Activated gamma-delta T cell (primary cell): ENCODE measurements around the gene CEP104.

Source experiments
- DNase-seq: peaks from one replicate; lab custom pipeline; 2025; lab: John Stamatoyannopoulos, UW

The CEP104 gene

DNA sequence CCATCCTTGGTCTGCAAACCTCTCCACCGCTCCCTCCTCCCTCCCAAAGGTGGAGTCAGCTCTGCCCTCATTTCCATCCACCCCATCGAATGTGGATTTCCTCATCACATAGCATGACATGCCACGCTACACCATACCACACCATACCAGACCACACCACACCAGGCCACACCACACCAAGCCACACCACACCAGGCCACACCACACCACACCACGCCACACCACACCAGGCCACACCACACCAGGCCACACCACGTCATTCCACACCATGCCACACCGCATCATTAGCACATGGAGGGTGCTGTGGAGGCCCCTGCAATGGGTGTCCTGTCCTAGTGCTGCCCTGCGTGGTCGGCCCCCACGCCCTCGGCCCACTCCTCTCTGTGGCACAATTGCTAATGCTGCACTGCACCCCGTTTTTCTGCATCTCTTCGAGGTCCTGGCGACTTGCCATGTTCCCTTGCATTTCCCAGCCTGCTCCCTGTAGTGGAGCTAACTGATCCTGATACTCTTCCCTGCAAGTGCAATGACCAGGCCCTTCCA lies 11.5 kb upstream of the CEP104 start:
- no peak for DNase-seq

DNA sequence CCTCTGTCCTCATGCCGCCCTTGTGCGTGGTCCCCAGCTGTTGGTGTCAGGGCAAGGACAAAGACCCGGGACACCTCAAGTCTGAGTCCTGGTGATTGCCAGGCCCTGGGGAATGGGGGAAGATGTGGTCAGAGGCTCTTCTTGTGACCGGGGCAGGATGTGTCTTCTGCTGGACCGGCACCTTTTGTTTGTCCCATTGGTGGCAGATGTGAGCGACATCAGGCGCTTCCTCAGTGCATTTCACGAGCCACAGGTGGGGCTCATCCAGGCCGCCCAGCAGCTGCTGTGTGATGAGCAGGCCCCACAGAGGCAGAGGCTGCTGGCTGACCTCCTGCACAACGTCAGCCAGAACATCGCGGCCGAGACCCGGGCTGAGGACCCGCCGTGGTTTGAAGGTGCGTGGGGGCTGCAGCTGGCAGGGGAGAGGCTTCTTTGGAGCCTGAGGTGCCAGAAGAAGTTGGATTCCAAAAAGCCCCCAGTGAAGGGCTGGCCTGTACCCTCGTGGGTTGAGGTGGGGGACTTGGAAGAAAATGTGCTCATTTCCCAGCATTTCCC lies 8.7 kb upstream of the CEP104 start:
- DNase-seq, result no peak

DNA sequence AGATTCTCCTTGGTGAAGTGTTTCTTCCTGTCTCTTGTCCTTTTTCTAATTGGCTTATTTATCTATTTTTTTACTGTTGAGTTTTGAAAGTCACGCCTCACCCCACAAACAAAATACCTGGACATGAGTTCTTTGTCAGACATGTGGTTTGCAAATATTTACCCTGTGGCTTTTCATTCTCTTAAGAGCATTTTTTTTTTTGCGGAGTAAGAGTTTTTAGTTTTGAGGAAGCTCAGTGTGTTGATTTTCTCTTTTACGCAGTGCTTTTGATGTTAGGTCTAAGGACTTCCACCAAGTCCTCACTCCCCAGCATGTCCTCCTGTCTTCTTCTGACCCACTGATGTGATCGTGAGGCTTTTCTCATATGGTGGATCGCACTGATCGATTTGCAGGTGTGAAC lies 7.9 kb upstream of the CEP104 start:
- no peak for DNase-seq

DNA sequence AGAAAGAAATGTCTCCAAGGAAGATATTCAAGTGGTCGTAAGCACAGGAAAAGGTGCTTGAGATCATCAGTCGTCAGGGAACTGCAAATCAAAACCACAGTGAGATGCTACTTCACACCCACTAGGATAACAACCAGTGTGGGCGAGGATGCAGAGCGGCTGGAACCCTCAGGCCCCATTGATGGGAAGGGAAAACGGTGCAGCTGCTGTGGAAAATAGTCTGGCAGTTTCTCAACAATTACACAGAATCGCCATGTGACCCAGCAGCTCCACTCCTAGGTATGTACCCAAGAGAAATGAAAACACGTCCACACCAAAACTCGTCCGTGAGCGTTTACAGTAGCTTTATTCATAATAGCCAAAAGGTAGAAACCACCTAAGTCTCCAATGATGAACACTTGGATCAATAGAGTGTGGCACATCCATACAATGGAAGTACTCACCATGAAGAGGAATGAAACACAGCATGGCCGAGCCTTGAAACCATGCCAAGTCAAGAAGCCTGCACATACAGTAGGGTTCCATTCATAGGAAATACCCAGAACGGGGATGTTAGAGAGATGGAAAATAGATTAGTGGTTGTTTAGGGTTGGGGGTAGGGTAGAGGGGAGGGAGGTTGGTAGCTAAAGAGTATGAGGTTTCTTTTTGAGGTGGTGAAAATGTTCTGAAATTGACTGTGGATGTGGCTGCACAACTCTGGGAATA lies 6.4 kb upstream of the CEP104 start:
- no peak for DNase-seq

DNA sequence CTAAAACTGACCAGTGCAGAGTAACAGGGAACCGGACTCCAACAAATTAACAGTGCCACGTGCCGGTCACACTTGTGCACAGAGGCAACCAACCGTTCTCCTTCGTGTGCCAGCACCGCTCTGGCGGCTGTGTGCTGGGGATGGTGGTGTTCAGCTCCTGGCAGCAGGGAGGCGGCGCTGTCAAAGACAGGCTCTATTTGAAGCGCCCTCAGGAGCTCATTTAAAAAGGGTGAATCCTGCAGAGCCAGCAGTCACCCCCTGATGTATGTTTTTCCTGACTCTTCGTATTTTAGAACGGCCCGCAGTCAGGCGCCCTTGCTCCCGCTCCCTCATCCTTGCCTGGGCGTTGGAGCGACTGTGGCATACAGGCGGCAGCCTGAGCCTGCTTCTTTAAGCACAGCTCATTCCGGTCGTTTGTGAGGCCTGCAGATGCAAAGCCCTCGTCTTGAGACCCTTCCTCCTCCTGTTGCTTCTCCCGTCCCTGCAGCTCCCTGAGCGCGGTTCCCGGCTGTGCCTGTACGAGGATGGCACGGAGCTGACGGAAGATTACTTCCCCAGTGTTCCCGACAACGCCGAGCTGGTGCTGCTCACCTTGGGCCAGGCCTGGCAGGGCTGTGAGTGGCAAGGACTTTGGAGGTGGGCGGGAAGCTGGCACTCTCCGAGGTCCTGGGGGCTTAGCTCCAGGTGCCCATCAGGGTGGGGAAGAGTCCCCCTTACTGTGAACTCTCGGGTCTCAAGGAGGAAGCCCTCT lies 1.4 kb upstream of the CEP104 start:
- DNase-seq, result no peak

DNA sequence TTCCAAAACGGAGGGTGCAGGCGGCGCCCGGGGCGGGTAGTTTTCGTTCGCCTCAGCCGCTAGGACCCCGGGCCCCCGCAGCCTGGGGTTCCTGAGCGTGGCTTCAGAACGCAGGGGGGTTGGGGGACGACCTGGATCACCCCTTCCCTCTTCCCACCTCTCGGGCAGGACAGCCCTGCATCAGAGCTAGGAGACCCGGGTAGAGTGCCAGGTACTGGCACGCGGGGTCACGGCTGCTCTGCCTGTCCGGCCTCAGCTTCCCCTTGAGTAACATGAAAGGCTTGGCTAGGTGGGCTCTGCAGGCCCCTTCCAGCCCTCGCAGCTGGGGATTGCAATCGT lies 749 bp upstream of the CEP104 start:
- no peak for DNase-seq

DNA sequence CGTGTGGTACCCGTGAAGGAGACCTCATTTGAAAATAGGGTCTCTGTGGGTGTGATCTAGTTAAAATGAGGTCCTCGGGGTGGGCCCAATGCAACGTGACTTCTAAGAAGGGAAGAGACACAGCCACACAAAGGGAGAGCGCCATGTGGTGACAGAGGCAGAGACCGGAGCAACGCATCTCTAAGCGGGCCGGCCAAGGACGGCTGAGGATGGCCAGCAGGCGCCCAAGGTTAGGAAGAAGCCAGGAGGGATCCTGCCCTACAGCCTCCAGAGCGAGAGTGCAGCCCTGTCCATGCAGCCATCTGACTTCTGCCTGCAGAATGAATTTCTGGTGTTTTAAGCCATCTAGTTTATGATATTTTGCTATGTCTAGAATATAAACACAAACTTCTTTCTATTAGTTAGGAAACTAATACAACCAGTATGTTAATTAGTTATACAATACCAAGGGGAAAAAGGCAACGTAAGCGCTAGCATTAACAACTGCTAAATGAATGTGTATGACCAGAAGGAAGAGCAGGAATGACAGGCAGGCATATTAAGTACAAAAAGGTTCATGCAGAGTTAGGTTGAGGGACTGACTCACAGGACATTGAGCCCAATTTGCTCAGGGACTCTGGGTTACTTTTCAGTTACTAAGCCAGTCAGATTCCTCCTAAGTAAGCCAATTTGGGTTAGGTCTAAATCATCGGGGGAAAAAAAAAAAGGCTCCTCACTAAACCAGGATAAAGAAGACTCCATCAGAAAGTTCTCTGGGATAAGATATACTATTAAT lies 4.1 kb downstream of the CEP104 start:
- DNase-seq, result no peak

DNA sequence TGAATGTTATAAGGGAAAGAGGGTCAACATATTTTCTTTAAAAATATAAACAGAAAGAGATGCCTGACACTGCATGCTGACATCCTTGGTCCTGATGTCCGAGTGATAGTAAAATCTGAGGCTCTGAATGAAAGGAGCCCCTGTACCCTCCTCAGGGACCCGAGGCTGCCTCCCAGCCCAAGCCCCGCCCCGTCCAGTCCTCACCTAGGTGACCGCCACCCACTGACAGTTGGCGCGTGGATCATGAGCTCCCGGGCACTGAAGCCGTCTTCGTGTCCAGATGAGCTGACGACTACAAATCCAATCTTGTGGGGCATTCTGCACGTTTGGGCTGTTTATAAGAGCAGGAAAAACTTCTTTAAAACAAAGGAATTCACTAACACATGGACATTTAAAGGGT lies 4.9 kb downstream of the CEP104 start:
- DNase-seq, result no peak

DNA sequence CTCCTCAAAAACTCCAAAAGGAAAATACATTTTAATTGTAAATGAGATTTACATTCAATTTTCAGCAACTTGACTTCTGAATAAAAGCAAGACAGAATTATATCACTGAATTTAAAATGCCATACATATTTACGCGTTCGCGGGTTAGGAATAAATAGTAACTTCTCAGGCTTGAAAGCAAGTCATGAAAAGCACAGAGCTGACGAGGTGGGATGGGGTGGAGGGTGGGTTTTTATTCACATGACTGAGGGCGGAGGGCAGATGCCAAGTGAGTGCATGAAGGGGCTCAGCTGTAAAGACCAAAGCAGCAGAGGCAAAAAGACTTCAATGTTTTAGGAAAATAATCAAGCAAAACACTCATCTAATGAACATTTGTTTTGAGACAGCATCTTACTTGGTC lies 5.7 kb downstream of the CEP104 start:
- no peak for DNase-seq

DNA sequence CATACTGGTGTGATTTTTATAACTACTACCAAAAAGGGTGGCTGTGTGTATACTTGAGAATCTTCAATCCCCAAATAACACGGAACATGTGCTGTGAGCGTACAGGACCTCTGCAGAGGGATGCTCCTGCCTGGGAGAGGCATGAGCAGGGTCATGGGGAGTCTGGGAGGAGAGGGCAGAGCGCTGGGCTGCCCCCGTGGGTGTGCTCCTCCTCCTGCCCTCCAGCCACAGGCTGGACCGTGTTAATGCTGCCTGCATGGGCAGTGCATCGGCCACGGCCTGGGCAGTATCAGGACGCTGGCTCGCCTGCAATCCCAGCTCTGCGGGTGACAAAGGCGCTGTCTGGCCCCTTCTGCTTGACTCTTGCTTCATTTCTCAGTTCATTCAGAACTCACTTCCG lies 6.2 kb downstream of the CEP104 start:
- no peak for DNase-seq

DNA sequence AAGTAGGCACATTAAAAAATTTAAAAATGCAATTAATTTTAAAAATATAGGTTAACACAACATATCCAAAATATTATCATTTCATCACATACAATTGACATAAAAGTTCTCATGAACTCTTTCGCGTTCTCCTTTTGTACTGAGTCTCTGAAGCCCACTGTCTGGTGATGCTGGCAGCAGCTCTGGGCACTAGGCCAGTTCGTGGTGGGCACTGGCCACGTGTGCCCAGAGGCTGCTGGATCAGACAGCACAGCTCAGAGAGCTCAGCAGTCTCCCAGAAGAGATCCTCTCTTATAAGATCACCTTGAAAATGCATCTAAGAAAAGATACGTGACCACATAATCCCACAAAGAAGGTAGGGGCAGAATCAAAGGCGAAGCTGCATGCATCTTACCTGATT lies 9.9 kb downstream of the CEP104 start:
- no peak for DNase-seq

DNA sequence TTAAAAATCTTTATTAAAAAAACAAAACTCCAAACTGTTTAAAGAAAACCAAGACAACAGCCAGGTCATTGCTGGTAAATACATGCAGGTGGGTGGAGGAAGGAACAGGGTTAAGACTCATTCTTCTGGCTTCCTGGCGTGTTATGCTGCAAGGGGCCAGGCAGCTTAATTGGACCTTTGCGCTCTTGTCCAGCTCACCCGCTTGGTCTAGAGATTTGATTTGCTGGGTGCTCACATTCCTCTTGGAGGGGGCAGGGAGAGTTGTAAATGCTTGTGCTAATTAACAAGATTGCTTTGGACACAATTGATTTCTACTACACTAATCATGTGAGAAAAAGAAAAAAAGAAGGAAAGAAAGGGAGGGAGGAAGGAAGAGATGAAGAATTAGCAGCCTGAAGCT lies 10.5 kb downstream of the CEP104 start:
- DNase-seq, result no peak

DNA sequence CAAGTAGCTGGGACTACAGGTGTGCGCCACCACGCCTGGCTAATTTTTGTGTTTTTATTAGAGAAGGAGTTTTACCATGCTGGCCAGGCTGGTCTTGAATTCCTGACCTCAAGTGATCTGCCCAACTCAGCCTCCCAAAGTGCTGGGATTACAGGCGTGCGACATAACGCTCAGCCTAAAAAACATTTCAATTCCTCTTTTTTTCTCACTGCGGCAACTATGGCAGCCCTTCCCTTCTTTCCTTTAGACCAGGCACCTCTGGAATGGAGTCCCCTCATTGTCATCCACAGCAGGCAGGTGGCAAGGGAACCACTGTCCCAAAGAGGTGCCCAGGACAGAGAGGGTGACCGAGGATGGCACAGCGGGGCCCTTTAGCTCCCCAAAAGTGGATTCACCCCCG lies 14.1 kb downstream of the CEP104 start:
- DNase-seq, result no peak

DNA sequence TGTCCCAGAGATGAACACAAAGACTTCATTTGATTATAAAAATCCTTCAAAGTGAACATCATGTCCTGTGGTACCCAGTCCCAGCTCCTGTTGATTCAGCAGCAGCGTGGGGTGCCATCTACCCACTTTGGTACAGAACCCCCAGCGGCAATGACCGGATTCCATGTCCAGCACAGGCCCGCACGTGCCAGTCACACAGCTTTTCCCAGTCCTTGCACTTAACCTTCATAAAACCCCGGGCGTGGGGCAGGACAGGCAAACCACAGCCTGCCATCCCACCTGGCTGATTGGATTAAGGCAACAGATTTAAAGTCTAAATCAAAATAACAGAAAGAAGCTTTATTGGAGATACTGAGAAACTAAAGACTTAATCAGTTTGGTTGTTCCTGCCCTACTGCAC lies 15.5 kb downstream of the CEP104 start:
- no peak for DNase-seq

DNA sequence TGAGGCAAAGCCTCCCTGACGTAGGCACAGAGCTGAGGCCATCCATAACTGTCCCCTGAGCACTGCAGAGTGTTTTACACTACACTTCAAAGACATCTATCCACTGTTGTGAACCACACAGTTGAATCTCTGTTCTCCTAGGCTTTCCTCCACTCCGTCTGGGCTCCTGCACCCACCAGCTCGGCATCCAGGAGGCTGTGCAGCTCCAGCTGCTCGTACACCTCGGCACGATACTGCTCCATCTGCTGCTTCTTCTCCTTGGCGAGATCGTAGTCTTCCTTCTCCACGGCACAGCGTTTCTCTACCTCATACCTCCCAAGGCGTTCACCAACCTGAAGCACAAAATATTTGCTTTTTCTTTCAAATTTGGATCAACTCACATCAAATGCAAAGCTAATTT lies 18.2 kb downstream of the CEP104 start:
- no peak for DNase-seq

DNA sequence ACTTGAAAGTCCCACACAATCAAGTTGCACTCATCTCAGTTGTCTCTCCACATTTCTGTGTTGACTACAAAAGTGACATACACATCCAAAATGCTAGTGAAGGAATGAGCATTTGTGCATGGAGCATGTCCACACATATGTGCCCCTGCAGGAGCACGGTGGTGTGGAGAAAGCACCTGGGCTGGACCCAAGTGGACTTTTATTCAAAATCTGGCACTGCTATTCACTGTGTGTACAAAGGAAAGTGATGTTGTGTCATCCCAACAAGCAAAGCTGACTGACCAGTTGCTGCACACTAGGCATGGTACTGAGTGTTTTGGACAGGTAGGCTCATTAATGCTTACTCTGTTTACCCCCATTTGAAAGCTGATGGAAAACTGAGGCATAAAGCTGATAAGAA lies 19.3 kb downstream of the CEP104 start:
- no peak for DNase-seq

DNA sequence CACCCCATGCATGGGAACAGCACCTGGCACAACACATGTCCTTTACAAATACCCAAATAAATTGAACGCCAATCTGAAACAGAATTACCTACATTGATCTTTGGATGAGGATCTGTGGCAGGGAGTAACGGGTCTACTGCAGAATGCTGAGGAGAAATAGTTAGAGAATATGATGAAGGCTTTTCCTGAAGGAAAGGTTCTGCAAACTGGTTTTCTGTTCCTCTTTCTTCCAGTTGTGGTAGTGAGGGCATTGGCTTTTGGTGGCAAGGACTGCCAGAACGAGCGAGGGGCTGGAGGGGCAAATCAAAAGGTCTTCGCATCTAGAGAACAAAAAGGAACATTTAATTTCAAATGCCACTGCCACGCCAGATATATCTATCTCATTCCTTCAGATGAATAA lies 19.8 kb downstream of the CEP104 start:
- DNase-seq, result no peak

DNA sequence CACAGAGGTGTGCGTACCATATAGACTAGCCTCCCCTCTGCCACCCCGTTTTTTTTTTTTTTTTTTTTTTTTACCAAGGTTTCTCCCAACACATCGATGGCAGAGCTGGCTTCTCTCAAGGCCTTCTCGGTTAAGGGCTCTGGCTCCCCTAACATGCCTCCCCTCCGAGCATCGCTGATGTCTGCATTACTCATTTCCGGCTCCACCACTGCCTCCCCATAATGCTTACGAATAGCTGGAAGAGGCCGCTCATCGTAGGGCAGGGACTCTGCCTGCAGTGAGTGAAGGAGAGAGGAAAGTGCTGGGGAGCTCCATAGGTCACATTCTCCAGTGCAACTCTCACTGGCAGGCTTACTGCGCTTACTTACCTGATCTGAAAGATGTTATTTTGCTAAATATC lies 20.6 kb downstream of the CEP104 start:
- DNase-seq, result no peak

DNA sequence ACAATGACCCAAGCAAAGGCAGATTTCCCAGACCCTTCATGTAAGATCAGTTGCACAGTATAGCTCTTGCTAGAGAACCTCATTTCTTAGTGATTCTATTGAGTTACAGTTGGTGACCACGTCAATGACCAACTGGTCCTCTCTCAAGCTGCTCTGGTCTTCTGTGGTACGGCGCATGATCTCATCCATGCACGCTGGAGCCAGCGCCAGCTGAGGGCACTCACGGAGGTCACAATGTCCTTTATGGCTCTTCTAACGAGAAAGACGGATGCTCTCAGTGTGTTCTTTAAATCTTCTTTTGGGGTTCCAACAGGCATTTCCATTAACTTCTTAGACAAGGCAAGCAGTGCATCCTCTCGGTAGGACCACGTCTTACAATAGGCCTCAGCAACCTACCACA lies 22.3 kb downstream of the CEP104 start:
- DNase-seq, result no peak

DNA sequence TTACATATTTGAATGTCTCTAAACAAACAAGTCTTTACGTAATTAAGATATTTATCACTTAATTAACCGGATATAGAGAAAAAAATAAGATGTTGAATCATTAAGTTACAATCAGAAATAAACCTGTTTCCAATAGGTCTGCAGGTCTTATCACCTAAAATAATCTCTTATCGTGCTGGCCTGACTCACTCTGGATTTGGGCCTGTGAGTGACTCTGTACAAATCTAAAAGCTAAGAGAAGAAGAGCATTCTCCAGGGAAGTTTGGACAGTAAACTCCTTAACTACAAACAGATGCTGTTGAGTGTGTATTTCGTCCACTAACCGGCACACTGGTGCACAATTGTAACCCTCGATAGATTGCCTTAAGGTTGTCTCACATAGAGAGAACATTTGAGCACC lies 25.3 kb downstream of the CEP104 start:
- no peak for DNase-seq

DNA sequence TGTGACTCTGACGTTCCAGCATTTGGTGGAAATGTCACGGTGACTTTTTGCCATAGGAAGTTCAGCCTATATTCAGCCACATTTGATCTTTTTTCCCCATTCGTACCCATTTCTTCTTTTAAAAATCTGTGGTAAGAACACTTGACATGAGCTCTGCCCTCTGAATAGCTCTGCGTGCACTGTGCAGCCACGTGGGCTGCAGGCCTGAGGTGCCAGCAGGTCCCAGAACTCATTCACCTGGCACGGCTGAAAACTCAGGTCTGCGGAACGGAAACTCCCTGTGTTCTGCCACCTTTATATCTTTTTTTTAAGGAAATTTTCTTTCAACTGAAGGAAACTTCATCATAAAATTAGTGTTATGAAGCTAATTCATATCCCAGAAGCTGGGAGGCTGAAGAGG lies 28.6 kb downstream of the CEP104 start:
- no peak for DNase-seq

DNA sequence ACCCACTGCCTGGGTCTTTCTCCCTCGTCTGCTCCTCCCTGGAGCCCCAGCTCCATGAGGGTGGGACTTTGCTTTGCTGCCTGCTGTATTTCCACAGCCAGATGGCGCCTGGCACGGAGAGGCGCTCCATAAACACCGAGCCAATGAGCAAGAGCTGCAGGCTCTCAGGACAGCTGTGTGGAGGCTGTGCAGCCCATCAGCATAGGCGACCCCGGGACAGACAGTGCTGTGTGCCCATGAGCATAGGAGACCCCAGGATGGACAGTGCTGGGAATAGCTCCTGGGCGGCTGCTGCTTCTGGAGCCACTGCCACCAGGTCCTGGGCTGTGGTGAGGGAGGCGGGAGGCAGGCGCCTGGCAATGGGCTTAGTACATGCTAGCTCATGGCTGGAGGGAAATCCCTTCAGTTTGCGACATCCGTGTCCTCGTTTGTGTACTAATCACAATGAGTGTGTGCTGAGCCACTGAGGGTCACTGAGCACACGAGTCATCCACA lies 29.2 kb downstream of the CEP104 start:
- no peak for DNase-seq
